HG02885 (cell line): Measurements from ENCODE around the gene ING1.
"Not testable (repeated sequence)": the region's sequence is repeated elsewhere in the genome, so short reads cannot be mapped to it uniquely, and the experiment has no call there.

ENCODE experiments used
- ATAC-seq: cut with Tn5 transposase; IDR thresholded peaks from one replicate; pipeline ENCODE4 v1.9.1; 2021; ENCODE audit warnings: mild to moderate bottlenecking; ENCODE audit not compliant: unreplicated experiment, poor library complexity

Gene ING1

DNA sequence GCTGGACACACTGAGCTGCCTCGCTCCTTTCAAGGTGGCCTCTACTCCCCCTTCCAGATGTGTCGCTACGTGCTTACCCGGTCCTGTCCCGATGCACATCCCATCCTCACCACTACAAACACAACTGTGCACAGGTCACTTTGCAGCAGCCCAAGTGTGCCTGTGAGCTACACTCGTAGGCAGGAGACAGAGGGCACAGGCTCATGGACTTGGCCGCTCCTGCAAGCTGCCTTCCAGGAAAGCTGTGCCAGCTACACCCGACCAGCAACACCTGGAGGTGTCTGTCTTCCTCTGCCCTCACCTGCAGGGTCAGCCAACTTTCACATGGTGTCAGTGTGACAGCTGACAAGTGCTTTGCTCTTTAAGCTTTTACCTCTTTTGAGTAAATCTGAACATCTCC lies 23.0 kb upstream of the ING1 start:
- ATAC-seq, result no peak

- not testable (repeated sequence) for ATAC-seq
Observed at GRCh38 chr13:110695774-110696173, 17.7 kb upstream of the ING1 start.

DNA sequence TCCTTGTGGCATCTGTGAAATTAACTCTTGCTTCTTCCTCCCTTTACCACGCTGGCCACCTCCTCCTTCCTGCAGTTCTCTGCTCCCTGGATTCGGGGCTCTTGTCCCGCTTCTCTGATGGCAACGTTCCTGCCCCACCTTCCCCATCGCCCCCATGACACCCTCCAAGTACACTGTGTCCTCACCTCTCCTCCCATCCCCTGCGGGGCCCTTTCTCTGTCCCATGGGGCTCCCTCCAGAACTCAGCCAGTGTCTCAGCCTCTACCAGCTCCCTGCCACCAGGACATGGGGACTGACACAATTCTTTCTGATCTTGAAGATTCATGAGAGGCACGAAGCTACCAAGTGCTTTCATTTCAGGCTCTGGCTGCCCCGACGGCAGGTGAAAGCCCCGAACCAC lies 16.7 kb upstream of the ING1 start:
- no peak for ATAC-seq

DNA sequence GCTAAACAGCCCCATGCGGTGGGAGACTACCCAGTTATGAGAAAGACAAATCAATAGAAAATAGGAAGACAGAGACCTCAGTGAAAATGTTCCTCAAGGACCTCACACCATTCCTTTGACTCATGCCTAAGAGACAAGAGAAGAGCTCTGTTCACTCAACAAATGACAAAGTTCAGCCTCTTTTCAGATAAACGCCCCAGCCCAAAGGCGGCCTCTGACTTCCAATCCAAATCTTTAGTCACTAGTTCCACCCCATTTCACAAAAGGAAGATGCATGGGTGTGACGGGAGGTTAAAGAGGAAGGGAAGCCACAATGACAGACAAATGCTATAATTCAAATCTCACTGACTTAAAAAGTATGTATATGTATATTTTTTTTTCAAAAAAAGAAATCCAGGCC lies 15.7 kb upstream of the ING1 start:
- ATAC-seq, result no peak

GRCh38 chr13:110698689-110699088 lies 14.8 kb upstream of the ING1 start:
- peak; percentile 72 for ATAC-seq

GRCh38 chr13:110699148-110700145 lies 14.1 kb upstream of the ING1 start:
- ATAC-seq, result no peak

- ATAC-seq, result no peak
Observed at GRCh38 chr13:110700186-110700585, 13.3 kb upstream of the ING1 start.

DNA sequence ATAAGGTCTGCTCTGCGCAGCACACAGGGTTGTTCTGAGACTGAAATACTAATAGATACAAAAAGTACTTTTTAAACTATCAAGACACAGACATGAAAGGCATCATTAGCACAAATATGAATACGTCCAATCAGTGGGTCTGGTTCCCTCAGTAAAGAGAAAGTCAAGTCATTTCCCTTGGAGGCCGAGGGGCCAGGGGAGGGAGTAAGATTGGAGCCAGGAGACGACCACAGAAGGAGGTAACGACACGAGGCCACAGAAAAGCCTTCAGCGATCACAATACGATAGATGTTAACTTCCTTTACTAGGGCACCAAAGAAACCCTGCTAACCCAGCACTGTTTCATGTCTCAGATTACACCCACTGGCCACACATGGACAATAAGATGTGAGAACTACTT lies 12.9 kb upstream of the ING1 start:
- no peak for ATAC-seq

DNA sequence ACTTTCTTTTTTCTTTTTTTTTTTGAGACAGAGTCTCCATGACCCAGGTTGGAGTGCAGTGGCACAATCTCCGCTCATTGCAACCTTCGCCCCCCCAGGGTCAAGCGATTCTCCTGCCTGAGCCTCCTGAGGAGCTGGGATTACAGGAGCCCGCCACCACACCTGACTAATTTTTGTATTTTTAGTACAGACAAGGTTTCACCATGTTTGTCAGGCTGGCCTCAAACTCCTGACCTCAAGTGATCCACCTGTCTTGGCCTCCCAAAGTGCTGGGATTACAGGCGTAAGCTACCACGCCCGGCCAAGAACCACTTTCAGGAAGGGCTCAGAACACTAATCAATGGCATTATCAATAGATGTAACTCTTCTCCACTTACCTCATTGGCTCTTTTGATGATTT lies 12.4 kb upstream of the ING1 start:
- not testable (repeated sequence) for ATAC-seq

GRCh38 chr13:110702089-110702488 lies 11.4 kb upstream of the ING1 start:
- ATAC-seq, result no peak

- no peak for ATAC-seq
Observed at GRCh38 chr13:110702591-110703526, 10.6 kb upstream of the ING1 start.

DNA sequence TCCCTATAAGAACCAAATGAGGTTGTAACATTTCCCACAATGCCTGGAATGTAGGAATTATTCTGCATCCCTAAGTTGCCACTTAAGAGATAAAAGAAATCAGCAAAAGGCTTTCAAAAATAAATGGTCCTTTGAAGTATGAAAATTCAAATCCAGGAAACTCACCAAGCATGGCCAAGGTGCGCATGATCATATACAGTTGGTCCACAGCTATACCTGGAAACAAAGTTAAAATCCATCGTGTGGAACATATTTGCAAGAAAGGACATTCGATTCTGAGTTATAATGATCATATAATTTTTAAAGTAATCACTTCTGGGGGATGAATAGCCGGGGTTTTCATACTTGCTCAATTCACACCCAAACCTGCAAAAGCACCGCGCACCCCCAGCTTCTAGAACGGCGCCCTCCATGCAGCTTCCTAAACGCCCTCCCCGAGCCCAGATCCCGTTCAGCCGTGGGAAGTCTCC lies 8.1 kb upstream of the ING1 start:
- no peak for ATAC-seq

DNA sequence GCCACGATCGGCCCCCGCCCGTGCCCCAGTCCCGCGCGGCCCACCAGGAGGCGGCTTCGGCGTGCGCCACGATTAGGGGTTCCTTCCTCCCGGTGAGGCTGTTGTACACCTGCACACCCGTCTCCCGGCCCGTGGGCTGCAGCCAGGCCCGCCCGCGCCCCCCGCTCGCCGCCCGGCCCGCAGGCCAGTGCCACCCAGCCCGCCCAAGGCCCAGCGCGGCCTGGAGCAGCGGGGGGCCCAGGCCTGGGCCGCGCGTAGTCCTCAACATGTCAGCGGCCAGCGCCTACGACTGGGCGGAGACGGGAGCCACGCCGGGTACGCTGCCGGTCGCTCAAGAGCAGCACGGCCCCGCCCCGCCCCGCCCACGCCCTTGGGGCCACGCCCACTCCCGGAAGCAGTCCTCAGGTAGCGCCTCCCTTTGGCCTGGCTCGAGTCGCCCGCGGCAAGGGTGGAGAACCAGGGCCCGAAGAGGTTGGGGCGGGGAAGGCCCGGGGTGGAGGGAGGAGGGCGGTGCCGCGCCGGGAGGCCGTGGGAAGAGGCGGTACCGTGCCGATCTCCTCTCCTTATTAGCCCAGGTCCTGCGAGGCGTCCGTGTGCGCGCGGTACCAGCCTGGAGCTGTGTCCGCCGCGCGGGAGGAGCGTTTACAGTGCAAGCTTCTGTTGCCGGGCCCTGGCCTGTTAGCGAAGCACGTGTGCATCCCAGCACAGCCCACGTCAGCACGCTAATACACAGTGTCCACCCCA lies 7.5 kb upstream of the ING1 start, which contains the start of gene CARS2:
CARS2 (minus strand) TSS at position 291 of the 744 bp plus-strand sequence; CDS start at position 268, 23 bp downstream.
- ATAC-seq, result peak; percentile 96

GRCh38 chr13:110706570-110707372 lies 6.7 kb upstream of the ING1 start:
- peak; percentile 4 for ATAC-seq

DNA sequence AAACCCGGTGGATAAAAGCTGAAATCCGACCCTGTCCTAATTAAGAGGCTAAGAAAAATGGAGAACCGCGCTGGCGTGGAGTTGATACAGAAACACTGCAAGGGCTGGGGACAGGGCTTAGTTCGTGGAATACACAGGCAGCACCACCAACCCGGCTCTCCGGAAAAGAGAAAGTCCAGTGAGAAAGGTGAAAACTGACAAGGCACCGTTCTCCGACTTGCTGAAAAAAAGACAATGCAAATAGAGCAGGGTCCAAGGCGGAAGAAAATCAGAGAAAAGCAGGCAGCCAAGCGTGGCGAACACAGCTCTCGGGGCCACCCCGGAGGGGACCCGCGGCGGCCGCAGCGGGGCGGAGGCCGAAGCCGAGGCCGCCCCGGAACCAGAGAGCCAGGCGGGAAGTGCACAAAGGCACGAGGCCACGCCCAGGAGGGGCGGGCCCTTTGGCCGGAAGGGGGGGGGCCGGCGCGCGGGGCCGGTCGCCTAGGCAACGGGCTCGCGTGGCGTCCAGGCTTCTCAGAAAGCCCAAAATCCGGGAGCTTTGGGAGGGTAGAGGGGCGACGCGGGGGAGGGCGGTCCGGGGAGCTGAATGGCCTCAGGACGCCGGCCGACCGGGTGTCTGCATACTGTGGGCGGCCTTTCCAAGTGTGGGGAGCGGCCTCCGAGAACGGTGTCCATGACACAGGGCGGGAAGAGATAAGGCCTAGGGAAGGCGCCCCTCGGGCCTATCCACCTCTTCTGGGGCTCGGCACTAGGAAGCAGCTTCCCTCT lies 1.2 kb upstream of the ING1 start:
- peak; percentile 39 for ATAC-seq

DNA sequence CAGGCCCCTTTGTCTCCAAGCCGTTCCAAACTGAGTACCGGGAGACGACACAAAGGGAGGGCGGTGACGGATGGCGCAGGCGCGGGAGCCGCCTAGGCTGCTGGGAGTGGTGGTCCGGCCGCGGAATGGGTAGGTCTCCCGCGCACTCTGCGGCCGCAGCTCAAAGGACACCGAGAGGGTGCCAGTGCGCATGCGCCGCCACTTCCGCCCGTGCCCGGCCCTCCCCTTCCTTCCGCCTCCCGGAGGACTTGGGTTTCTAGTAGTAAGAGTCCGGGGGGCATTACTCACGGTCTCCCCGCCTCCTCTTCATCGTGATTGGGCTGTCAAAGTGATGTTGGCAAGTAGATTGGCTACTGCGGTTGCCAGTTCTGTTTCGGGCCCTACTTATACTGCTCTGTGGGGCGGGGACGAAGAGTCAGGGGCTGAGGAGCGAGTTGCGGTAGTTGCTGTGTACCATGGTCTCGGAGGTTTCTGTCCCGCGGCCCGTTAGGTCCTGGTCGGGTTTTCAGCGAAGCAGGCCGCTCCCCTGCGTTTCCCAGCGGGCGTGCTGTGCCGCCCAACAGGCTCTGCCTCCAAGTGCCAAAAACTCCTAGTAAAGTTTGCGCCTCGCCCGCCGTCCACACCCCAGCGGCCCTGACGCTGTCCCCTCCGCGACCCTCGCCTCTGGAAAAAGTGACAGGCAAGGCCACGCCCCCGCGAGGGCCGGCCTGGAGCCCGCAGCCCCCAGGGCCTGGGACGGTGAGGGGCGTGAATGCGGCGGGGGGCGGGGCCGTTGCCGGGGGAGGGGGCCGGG lies 455 bp upstream of the ING1 start:
- ATAC-seq, result peak; percentile 50

DNA sequence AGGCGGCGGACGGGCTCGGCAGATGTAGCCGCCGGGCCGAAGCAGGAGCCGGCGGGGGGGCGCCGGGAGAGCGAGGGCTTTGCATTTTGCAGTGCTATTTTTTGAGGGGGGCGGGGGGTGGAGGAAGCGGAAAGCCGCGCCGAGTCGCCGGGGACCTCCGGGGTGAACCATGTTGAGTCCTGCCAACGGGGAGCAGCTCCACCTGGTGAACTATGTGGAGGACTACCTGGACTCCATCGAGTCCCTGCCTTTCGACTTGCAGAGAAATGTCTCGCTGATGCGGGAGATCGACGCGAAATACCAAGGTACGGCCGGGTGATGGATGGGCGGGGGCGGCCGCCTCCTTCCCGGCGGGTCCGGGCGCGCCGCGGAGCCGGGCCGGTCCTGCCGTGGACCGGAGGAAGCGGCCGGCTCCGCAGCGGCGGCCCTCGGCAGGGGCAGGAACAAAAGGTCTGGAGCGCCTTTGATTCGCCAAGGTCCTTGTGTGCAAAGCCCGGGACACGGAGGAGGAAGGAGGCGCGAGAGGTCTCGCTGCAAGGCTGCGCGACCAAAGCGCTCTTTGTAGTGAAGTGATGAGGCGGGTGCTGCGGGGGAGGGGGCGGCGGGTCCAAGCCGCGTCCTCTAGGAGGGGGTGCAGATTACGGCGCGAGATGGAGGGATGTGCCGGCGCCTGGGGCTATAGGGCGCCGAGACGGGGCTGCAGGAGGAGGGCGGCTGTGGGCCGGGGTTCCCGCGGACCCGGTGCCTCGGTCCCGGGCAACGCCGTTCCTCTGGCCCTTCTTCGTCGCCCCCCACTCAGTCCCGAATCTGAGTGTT lies 689 bp downstream of the ING1 start:
- no peak for ATAC-seq
